ENCODE results near the gene DNAH2. TPM values are rescaled to one million over a fixed set of nuclear protein-coding genes. Genes with fewer than 3 reads are reported as not detected.

Gene DNAH2
- total and polyA plus RNA-seq, 2 of the 8 experiments (the other 6 are each of a cell fraction or from before 2014, with no cell fraction given): 0.13 to 0.18 TPM

- TF ChIP-seq CEBPB (IDR thresholded peaks at IDR 0.05; ENCODE audit: low read depth, low read length) (no peak), CHD7 (IDR thresholded peaks at IDR 0.05; ENCODE audit: insufficient replicate concordance, low read length) (no peak), SIN3A (conservative IDR thresholded peaks at IDR 0.05 in 1 of 2, IDR thresholded peaks at IDR 0.05 in 1 of 2; ENCODE audit: low read depth in 1 of 2, low read length in 2 of 2) (no peak), SRF (IDR thresholded peaks at IDR 0.05; ENCODE audit: low read depth, low read length) (no peak), PHF8 (conservative IDR thresholded peaks at IDR 0.05; ENCODE audit: low read depth, low read length) (no peak), YY1 (IDR thresholded peaks at IDR 0.05; ENCODE audit: low read depth, low read length) (no peak)
Measured at GRCh38 chr17:7849130-7849750, 131.7 kb downstream of the DNAH2 start (continued).
